Femur (tissue), 1 donor: ENCODE results near the gene TADA2A.
"Not testable (repeated sequence)": the region's sequence is repeated elsewhere in the genome, so short reads cannot be mapped to it uniquely, and the experiment has no call there.

Experiments used
- DNase-seq: peaks from one replicate; pipeline ENCODE4 v3.0.0-alpha.2; 2017

The TADA2A gene

DNA sequence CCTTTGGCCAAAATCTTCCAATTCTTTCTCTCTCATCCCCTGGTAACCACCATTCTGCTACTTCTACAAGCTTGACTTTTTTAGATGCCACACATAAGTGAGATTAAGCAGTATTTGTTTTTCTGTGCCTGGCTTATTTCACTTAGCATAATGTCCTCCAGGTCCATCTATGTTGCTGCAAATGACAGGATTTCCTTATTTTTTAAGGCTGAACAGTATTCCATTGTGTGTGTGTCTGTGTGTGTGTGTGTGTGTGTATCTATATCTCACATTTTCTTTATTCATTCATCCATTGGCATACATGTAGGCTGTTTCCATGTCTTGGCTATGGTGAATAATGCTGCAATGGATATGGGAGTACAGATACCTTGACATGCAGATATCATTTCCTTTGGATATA, 6.2 kb upstream of the TADA2A start:
- DNase-seq, result no peak

DNA sequence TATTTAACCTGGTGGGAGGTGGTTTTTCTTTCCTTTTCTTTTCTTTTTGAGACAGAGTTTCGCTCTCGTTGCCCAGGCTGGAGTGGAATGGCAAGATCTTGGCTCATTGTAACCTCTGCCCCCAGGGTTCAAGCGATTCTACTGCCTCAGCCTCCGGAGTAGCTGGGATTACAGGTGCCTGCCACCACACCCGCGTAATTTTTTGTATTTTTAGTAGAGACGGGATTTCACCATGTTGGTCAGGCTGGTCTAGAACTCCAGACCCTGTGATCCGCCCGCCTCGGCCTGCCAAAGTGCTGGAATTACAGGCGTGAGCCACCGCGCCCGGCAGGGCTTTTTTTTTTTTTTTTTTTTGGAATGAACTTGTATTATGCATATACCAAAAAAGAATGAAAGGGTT, 1.2 kb upstream of the TADA2A start:
- DNase-seq, result not testable (repeated sequence)

DNA sequence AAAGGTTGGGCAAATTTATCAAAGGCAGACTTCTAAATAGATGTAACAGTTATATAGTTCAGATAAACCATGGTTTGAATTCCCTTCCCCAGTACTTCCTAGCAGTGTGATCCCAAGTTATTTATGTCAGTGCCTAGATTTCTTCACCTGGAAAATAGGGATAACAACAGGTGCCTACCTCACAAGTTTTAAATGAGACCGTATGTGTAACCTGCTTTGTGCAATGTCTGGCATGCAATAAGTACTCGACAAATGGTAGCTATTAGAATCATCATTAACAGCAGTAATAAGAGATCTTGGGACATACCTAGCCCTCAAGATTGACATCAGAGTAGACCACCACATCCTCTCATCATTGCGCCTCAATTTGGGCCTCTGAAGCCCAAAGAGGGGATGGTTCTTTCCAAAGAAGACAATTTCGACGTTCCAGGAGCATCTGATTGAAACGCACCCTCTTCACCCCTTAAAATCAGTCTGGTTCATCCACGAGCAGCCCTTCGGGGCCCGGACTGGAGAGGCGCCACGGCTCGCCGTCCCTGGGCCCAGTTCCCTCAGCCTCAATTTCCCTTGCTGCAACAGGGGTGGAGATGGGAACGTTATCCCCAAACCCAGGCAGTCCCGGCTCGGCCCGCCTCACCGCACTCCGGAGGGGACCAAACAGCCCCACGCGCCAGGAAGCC, 591 bp upstream of the TADA2A start:
- no peak for DNase-seq

DNA sequence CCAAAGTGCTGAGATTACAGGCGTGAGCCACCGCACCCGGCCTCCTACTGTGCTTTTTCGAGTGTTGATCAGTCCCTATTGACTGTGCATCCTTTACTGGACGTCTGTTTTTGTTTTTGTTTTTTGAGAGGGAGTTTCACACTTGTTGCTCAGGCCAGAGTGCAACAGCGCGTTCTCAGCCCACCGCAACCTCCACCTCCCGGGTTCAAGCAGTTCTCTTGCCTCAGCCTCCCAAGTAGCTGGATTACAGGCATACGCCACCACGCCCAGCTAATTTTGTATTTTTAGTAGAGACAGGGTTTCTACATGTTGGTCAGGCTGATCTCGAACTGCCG, 1.4 kb downstream of the TADA2A start:
- DNase-seq, result not testable (repeated sequence)

DNA sequence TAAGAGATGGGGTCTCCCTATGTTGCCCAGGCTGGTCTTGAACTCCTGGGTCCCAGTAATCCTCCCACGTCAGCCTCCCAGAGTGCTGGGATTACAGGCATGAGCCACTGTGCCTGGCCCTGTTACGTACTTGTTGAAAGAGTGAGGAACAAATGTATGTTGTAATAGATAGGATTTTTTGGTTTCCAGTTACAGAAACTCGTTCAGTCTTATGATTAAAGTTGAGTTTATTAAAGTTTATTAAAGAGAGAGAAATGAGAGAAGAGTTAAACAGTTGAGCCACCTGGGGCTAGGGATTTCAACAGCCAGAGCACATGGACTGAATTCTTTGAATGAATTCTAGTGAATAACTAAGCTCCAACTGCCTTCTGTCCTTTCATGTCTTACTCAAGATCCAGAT, 3.7 kb downstream of the TADA2A start:
- no peak for DNase-seq

DNA sequence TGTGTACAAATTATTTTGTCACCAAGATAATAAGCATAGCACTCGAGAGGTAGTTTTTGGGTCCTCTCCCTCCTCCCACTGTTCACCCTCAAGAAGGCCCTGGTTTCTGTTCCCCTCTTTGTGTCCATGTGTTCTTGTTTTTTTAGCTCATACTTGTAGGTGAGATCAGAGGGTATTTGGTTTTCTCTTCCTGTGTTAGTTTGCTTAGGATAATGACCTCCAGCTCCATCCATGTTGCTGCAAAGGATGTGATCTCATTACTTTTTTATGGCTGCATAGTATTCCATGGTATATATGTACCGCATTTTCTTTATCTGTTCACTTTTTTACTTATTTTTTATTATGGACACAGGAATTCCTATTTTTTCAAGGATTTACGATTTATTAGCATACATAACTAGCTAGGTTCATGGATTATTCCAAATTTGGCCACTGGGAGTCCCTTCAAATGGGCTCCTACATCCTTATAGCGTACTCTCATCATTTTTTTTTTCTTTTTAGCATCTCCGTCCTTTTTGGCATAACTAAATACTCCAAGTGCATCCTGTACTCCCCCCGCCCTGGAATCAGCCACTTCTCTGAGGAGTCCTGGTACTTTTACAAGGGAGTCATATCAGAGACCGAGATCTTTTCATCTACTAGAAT, 7.3 kb downstream of the TADA2A start:
- no peak for DNase-seq

DNA sequence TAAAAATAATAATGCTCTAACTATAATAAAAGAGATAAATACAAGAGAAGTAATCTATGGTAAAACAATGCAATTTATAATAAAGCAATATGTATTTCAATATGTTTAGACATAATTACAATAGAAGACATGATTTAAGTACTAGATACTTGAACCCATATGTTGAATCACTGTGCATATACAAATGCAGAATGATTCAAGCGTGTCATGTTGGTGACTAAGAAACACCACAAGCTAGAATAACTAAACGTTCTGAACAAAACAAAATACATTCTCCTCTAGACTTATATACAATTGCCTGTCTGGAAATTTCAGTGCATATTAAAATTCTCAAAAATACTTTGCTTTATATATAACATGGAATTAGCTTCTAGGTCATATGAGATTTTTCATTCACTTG, 11.2 kb downstream of the TADA2A start:
- no peak for DNase-seq

DNA sequence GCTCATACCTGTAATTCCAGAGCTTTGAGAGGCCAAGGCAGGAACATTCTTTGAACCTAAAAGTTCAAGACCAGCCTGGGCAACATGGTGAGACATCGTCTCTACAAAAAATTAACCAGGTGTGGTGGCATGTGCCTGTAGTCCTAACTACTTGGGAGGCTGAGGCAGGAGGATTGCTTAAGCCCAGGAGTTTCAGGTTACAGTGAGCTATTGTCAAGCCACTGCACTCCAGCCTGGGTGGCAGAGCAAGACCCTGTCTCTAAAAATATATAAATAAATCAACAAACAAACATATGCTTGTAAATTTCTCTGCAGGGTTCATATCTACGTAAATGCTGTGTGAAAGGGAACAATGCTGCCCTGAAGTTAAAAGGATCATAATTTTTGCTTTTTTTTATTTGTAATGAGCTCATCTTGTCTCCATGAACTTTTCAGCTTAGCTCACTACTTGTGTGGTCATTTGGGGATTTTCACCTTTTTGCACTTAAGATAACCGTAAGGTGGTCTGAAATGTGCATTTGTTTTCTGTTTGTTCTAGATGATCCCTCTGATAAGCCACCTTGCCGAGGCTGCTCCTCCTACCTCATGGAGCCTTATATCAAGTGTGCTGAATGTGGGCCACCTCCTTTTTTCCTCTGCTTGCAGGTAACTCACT, 16.4 kb downstream of the TADA2A start:
- DNase-seq, result no peak

DNA sequence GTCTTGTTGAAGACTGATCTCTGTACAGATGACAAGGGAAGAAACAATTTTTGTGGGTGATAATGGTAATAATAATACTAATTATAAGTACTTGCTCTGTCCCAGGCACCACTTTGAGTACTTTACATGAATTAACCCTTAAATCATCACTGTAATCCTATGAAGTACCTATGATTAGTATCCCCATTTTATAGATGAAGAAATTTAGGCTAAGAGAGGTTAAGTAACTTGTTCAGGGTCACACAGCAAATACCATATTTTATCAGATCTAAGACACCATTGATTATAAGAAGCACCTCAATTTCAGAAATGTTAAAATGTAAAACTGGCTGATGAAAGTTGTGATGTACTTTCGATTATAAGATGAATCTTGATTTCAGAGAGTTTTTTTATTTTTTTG, 18.6 kb downstream of the TADA2A start:
- DNase-seq, result no peak

DNA sequence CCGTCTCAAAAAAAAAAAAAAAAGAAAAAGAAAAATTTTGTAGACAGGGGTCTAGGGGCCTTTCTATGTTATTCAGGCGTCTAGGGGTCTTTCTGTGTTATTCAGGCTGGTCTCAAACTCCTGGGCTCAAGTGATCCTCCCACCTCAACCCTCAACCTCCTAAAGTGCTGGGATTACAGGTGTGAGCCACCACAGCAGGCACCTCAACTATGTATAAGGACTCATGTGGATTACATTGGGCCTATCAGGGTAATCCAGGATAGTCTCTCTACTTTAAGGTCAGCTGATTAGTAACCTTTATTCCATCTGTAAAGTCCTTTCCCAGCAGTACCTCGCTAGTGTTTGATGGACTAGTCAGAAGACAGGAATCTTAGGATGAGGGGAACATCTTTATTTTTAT, 22.4 kb downstream of the TADA2A start:
- DNase-seq, result no peak

DNA sequence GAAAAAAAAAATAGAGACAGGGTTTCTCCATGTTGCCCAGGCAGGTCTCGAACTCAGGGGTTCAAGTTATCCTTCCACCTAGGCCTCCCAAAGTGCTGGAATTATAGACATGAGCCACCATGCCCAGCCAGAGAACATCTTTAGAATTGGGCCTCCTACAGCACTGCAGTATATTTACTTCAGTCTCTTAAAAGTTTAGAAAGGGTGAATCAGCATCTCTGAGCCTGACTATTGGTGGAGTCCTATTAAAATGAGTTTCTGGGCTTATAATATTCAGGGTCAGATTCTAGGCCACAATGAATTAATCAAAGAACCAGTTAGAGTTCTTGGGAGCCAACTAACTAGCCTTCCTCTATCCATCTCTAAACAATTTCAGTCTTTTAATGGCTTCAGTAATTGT, 22.8 kb downstream of the TADA2A start:
- DNase-seq, result no peak

DNA sequence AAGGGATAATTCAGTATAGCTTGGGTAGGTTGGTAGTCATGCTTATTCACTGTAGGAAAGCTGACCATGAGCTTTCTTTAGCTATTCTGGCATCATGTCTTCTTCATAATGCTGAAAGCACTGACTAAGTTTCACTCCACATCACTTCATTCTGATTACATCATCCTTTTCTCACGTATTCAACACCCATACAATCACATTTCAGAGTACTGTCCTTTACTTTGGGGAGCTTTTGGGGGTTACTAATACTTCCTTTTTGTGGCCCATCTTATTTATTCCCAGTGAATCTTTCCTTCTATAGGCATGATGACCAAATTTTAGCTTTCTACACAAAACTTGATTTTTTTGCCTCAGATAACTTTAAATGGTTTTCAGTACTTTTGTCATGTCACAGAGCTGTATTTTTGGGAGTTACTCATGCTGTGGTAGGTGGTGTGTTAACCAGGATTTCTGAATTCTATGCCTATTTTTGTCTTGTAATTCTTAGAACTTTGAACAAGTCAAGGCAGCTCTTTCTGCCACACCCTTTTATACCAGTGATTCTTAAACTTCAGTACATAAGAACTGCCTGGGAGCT, 23.5 kb downstream of the TADA2A start:
- no peak for DNase-seq

DNA sequence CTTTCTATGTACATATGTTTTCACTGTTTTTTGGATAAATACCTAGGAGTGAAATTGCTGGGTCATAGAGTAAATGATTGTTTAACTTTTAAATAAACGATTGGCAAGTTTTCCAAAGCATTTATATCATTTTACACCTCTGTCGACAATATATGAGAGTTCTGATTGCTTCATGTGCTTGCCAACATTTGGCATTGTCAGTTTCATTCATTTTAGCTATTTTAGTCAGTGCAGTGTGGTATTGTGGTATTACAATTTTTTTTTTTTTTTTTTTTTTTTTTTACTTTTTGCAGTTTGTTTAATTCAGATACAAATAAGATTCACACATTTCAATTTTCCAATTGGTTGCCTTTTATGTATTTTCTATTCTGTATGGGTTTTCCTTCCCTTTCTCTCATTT, 26.0 kb downstream of the TADA2A start:
- no peak for DNase-seq

DNA sequence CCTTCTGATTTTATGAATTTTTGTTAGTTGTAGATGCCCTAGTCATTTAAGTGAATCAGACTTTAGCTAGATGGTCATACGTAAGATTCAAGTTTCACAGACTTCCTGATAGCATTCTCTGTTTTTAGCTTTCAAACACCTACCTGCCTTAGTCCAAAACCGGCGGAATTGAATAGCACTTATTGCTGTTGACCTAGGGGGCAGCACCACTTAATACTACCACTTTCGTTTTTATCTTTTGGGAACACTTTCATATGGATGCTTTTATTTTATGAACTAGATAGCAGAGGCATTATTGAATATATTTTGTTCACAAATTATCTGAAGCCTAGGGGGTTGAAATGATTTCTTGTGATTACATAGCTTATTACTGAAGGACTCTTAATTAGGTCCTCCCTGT, 31.5 kb downstream of the TADA2A start:
- no peak for DNase-seq

DNA sequence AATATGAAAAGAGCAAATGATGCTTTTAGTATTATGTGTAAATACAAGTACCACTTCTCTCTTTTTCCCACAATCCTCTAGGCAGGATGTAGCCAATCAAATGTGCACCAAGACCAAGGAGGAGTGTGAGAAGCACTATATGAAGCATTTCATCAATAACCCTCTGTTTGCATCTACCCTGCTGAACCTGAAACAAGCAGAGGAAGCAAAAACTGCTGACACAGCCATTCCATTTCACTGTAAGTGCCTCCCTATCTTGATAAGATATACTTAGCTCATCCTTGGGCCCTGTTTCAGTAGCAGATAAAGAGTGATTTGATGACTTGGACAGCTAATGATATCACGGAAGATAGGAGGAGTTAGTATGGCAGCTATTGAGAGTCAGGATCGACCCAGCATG, 33.7 kb downstream of the TADA2A start:
- no peak for DNase-seq

DNA sequence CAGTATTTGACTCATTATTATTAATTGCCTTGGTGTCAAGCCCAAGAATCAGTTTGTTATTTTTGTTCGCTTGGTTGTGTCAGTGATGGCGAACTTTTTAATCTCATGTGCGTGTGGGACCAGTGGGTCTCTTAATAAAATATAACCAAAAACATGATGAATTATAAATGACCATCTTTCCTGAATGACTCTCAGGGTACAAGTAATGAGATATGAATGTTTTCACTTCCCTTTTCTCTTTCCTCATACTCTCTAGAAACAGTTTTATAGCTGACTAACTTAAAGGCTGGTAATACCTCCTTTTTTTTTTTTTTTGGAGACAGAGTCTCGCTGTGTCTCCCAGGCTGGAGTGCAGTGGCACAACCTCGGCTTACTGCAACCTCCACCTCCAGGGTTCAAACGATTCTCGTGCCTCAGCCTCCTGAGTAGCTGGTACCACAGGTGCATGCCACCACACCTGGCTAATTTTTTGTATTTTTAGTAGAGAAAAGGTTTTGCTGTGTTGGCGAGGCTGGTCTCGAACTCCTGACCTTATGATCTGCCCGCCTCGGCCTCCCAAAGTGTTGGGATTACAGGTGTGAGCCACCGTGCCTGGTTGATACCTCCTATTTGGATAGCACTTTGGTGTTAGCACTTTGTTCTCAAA, 34.8 kb downstream of the TADA2A start:
- not testable (repeated sequence) for DNase-seq

DNA sequence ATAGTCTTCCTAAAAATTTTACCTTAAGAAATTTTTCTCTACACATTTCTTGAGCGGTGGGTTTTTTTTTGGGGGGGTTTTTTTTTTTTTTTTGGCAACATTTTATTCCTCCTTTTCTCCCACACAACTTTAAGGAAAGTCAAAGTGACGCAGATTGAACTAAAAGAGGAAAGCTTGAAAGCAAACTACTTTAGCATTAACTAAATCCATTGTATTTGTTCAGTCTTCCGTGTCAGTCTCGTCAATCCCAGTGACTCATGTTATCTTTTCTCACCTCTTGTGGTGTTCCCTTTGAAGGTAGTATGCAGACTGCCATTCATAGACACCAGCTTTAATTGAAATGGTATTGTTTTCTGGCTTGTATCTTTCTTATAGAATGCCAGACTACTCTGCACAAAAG, 39.3 kb downstream of the TADA2A start:
- DNase-seq, result no peak

DNA sequence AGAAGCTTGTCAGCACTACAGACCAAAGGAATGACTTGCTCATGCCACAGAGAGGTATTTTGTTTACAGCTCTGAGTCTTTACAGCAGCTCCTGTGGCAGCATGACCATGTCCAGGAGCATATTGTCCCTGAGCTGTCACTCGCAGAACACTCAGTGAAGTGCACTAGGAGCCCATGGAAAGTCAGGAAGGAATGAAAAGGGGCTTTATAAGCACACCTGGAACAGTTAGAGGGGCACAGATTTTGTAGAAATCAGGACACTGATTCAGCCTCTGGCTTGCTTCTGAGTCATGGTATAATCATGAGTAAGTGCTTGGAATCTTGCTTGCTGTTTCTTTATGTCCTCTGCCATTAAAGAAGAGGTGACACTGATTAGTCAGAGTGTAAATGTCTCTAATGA, 41.0 kb downstream of the TADA2A start:
- DNase-seq, result no peak

DNA sequence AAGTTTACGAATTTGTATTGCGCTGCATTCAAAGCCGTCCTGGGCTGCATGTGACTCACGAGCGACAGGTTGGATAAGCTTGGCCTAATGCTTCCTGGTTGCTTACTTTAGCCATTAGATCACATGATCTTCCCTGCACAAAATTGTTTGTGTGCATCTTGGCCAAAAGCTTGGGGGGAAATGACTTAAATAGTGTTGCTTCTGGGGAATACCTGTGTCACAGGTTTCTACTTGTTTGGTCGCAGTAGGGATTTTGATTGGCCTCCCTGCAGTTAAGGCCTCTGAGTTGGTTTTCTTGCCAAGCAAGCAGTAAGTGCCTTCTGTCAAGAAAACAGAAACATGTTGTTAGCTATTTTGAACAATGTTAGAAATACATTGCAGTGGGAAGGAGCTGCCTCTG, 43.4 kb downstream of the TADA2A start:
- DNase-seq, result no peak

DNA sequence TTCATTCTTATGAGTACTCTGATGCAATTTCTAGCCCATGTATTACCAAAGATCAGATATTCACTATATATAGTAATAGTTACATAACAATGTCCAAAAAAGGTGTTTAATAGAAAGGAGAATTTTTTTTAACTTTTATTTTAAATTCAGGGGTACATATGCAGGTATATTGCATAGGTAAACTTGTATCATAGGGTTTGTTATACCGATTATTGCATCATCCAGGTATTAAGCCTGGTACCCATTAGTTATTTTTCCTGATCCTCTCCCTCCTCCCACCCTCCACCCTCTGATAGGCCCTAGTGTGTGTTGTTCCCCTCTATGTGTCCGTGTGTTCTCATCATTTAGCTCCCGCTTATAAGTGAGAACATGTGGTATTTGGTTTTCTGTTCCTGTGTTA, 51.1 kb downstream of the TADA2A start:
- not testable (repeated sequence) for DNase-seq

DNA sequence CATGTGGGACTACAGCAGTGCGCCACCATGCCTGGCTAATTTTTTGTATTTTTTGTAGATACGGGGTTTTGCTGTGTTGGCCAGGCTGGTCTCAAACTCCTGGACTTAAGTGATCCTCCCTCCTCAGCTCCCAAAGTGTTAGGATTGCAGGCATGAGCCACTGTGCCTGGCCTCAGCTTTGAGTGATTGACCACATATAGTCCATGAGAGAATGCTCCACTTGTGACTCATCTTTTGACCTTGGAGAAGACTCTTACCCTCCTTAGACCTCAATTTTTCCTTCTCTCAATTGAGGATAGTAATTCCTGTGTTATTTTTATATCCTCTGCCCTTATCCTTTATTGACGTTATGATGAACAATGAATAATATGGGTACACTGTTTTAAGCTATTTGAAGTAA, 52.1 kb downstream of the TADA2A start:
- DNase-seq, result no peak

DNA sequence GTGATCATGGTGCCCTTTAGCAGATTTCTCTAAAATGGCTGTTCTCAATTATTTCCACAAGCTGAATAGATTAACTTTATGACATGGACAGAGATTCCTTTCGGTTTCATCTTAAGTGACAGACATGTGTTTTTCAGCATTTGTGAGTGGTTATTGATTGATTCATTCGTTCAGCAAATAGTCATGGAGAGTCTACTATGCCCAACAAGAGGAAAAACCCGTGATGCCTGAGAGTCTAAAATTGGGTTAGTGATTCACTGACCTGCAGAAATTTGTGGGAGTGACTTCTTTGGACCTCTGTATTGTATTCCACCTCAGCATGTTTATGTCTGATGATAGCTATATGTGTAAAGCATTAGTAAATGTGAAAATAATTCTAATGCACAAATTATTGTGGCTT, 55.0 kb downstream of the TADA2A start:
- no peak for DNase-seq

DNA sequence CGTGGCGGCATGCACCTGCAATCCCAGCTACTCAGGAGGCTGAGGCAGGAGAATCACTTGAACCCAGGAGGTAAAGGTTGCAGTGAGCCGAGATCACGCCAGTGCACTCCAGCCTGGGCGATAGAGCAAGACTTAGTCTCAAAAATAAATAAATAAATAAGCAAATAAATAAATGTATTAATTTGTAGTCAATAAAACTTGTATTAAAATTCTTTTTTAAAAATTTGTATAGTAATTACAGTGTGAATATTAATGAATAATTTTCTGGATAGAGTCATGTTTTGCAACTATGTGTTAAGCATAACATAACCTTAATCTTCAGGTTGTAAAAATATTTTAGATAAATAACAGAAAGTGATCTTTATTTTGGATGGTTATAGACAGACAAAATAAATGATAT, 55.8 kb downstream of the TADA2A start:
- no peak for DNase-seq

DNA sequence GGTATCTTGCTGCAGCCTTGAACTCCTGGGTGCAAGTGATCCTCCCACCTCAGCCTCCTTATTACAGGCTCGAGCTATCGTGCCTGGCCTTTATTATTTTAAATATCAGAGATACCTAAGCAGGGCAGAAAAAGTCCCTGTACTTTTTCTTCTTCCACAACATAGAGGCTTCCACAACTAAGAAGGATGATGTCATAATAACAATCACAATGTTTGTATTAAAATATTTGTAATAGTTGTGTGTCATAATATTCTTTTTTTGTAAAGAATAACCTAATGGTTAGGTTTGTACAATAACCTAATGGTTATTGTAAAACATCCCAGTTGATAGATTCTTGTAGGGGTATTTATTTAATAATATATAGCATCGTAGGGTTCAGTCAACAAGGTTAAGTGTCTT, 56.4 kb downstream of the TADA2A start:
- no peak for DNase-seq
